Smooth muscle cell (in vitro differentiated cells): Measurements from ENCODE around the gene MTMR2. TPM values are rescaled to one million over a fixed set of nuclear protein-coding genes. Genes with fewer than 3 reads are reported as not detected.

Experiments
- DNase-seq: peaks from one replicate; lab custom pipeline; 2025; ENCODE audit not compliant: unreplicated experiment; lab: John Stamatoyannopoulos, UW
- H2AFZ ChIP-seq: fragments of 200-600 bp; sonication (generic); 2 replicates; pipeline ENCODE4 v1.6.0; 2016; ENCODE audit warnings: antibody characterized with exemption, low read depth, mild to moderate bottlenecking
- H3F3A ChIP-seq: fragments of 200-600 bp; sonication (generic); 2 replicates; pipeline ENCODE4 v1.6.0; 2017; ENCODE audit warnings: antibody characterized with exemption, low read depth
- H3K27ac ChIP-seq: fragments of 200-600 bp; sonication (generic); 2 replicates; pipeline ENCODE4 v1.5.1; 2016; ENCODE audit warnings: low read depth, mild to moderate bottlenecking
- H3K27me3 ChIP-seq: fragments of 200-600 bp; sonication (generic); 2 replicates; pipeline ENCODE4 v1.6.1; 2016; ENCODE audit warnings: low read depth, mild to moderate bottlenecking
- H3K36me3 ChIP-seq: fragments of 200-600 bp; sonication (generic); 2 replicates; pipeline ENCODE4 v1.5.1; 2016; ENCODE audit warnings: low read depth
- H3K4me1 ChIP-seq: fragments of 200-600 bp; sonication (generic); 2 replicates; pipeline ENCODE4 v1.5.1; 2016; ENCODE audit warnings: low read depth
- H3K4me2 ChIP-seq: fragments of 200-600 bp; sonication (generic); 2 replicates; pipeline ENCODE4 v1.6.0; 2016; ENCODE audit warnings: mild to moderate bottlenecking
- H3K4me3 ChIP-seq: fragments of 200-600 bp; sonication (generic); 2 replicates; pipeline ENCODE4 v1.5.1; 2016; ENCODE audit warnings: mild to moderate bottlenecking
- H3K79me2 ChIP-seq: fragments of 200-600 bp; sonication (generic); 2 replicates; pipeline ENCODE4 v1.6.0; 2016; ENCODE audit warnings: low read depth, mild to moderate bottlenecking
- H3K9ac ChIP-seq: fragments of 200-600 bp; sonication (generic); 2 replicates; pipeline ENCODE4 v1.6.0; 2016; ENCODE audit warnings: low read depth
- H3K9me3 ChIP-seq: fragments of 200-600 bp; sonication (generic); replicated peaks from 2 replicates; pipeline ENCODE4 v1.5.1; 2016; ENCODE audit warnings: low read depth
- H4K20me1 ChIP-seq: fragments of 200-600 bp; sonication (generic); 2 replicates; pipeline ENCODE4 v1.6.0; 2016; ENCODE audit warnings: low read depth
- WGBS: methylation state at CpG from one replicate; pipeline ENCODE4 v1.1.7; 2016; ENCODE audit warnings: low lambda C conversion rate; 5-methylcytosine and 5-hydroxymethylcytosine counted together
- polyA plus RNA-seq: library from polyadenylated mRNA; unstranded; fragments of >200 nt; fragmentation: Nextera tagmentation; extraction: Ambion mirVana; gene quantifications from 2 replicates; pipeline ENCODE4 v1.2.1, GENCODE V29; 2016
- total RNA-seq: library from RNA; depleted of rRNA; stranded (reverse); fragments of >200 nt; gene quantifications from 2 replicates; pipeline ENCODE4 v1.2.3, GENCODE V29; 2014
- TF ChIP-seq, protein P1 (sequence below): fragments of 200-600 bp; sonication (generic); IDR thresholded peaks from 2 replicates; pipeline ENCODE4 v1.5.1; 2017; ENCODE audit warnings: borderline replicate concordance, mild to moderate bottlenecking, antibody characterized with exemption; ENCODE audit not compliant: insufficient read depth, poor library complexity, severe bottlenecking

MTMR2 gene
- total and polyA plus RNA-seq, 2 experiments from 2014 or later, result 27.2 to 40.0 TPM

DNA sequence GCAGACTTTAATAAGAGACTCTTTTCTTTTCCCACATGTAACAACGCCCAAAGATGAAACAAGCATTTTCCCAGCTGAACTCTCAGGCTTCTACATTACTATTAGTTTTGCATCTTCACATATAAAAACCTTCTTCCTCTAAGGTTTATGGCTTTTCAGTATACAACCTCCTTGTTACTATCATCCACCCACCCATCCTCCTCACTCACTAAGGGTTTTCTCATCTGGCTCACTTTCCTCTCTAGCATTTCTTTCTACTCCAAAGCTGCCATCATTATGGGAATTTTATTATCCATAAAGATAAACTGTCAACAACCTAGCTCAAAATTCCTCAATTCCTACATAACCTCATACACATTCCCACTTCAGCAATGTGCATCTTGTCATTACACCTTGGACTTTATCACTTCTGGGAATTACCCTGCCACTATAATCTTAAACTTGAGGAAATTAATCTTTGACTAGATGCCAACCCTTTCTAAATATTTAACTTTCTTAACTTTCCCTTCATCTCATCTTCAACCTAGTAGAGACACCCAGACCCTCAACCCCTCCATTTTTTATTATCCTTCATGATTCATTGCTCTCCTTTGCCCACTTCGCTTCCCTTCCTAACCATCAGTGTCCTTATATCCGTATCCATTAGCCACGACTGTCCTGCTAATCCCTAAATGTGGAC, 30.9 kb downstream of the MTMR2 start:
- WGBS, result 94% methylated on average over 4 of the region's 4 CpGs
- Histone ChIP-seq H4K20me1 (peaks cover 40% of the 10 kb centered on the region), H3K27me3 (no peaks in the 10 kb centered on the region), H3K79me2 (peaks cover 57% of the 10 kb centered on the region), H3K9me3 (no peaks in the 10 kb centered on the region), H2AFZ (no peak overlapping the region), H3K4me3 (no peak overlapping the region), H3K36me3 (no peaks in the 10 kb centered on the region), H3K4me2 (no peak overlapping the region), H3K4me1 (no peaks in the 10 kb centered on the region), H3K9ac (no peak overlapping the region), H3F3A (peaks cover 2% of the 10 kb centered on the region), H3K27ac (no peak overlapping the region)
- DNase-seq, result no peak
- TF ChIP-seq, protein P1, sequence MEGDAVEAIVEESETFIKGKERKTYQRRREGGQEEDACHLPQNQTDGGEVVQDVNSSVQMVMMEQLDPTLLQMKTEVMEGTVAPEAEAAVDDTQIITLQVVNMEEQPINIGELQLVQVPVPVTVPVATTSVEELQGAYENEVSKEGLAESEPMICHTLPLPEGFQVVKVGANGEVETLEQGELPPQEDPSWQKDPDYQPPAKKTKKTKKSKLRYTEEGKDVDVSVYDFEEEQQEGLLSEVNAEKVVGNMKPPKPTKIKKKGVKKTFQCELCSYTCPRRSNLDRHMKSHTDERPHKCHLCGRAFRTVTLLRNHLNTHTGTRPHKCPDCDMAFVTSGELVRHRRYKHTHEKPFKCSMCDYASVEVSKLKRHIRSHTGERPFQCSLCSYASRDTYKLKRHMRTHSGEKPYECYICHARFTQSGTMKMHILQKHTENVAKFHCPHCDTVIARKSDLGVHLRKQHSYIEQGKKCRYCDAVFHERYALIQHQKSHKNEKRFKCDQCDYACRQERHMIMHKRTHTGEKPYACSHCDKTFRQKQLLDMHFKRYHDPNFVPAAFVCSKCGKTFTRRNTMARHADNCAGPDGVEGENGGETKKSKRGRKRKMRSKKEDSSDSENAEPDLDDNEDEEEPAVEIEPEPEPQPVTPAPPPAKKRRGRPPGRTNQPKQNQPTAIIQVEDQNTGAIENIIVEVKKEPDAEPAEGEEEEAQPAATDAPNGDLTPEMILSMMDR, result no peak

DNA sequence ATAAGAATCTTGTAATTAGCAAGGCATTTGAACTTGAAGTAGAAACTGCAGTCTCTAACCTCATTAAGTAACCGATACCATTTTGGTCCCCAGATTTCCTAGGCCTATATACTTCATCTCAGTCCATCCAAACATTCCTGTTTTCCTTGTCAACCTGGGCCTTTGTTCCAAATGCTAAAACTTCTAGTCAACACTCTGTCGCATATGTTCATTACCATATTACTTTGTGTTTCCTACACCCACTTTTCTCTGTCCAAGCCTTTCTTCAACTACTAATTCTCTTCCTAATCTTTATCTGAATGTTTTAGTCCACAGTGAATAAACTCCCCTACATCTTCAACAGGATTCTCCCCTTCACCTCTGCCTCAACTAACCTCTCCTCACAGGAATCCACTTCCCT, 31.4 kb downstream of the MTMR2 start:
- no peaks in the 10 kb centered on the region for H3K9me3 ChIP-seq
- peaks cover 52% of the 10 kb centered on the region for H3K79me2 ChIP-seq
- H3K27me3 ChIP-seq, result no peaks in the 10 kb centered on the region
- no peak for DNase-seq
- peaks cover 40% of the 10 kb centered on the region for H4K20me1 ChIP-seq
- peaks cover 2% of the 10 kb centered on the region for H3F3A ChIP-seq
- TF ChIP-seq, protein P1, result no peak
- H3K36me3 ChIP-seq, result peaks cover 2% of the 10 kb centered on the region
- H3K9ac ChIP-seq, result no peak overlapping the region
- no peak overlapping the region for H3K4me2 ChIP-seq
- H3K4me3 ChIP-seq, result no peak overlapping the region
- 94% methylated on average over 2 of the region's 2 CpGs for WGBS
- no peak overlapping the region for H2AFZ ChIP-seq
- H3K27ac ChIP-seq, result no peak overlapping the region
- no peaks in the 10 kb centered on the region for H3K4me1 ChIP-seq

DNA sequence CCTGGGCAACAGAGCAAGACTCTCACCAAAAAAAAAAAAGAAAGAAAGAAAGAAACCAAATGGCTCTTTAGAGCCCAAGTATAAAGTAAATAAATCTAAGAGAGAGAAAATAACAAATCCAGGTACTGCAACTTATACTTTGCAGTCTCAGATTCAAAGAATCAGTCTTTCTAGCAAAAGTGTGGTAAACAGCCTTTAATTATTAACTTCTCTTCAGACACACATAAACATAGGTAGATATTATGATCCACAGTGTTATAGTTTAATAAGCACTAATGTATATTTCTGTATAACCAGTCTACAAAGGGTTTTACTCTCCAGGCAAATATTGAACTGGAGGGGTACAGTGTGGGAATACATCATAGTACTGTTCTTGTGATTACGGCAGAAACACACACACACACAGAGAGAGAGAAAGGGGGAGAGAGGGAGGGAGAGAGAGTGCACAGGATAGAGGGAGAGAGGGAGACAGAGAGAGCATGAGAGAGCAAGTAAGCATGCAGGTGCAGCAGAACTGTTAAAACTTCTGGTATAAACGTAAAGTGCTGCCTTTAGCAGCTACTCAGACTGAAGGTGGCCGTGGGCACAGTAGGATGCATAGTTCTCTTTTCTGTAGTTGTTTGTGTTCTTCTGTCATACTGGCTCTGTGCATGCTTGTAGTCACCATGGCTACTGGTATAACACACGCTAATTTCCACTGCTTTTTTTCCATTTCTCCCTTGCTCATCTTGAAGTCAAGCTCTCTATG, 32.3 kb downstream of the MTMR2 start:
- Histone ChIP-seq H4K20me1 (peaks cover 35% of the 10 kb centered on the region), H3K4me1 (no peaks in the 10 kb centered on the region), H3K9me3 (no peaks in the 10 kb centered on the region), H3K9ac (no peak overlapping the region), H3K4me2 (no peak overlapping the region), H2AFZ (no peak overlapping the region), H3K27ac (no peak overlapping the region), H3K4me3 (no peak overlapping the region), H3K27me3 (no peaks in the 10 kb centered on the region), H3K36me3 (peaks cover 5% of the 10 kb centered on the region), H3F3A (peaks cover 2% of the 10 kb centered on the region), H3K79me2 (peaks cover 45% of the 10 kb centered on the region)
- no peak for DNase-seq
- WGBS, result 79% methylated on average over 4 of the region's 4 CpGs
- TF ChIP-seq, protein P1, result no peak
